GM19397 (cell line): ENCODE data around the gene TCF25.
"Not testable (repeated sequence)": the region's sequence is repeated elsewhere in the genome, so short reads cannot be mapped to it uniquely, and the experiment has no call there.

Experiments
- ATAC-seq: cut with Tn5 transposase; IDR thresholded peaks from one replicate; pipeline ENCODE4 v1.9.1; 2021; ENCODE audit warnings: mild to moderate bottlenecking, moderate library complexity; ENCODE audit not compliant: unreplicated experiment

The TCF25 gene

DNA sequence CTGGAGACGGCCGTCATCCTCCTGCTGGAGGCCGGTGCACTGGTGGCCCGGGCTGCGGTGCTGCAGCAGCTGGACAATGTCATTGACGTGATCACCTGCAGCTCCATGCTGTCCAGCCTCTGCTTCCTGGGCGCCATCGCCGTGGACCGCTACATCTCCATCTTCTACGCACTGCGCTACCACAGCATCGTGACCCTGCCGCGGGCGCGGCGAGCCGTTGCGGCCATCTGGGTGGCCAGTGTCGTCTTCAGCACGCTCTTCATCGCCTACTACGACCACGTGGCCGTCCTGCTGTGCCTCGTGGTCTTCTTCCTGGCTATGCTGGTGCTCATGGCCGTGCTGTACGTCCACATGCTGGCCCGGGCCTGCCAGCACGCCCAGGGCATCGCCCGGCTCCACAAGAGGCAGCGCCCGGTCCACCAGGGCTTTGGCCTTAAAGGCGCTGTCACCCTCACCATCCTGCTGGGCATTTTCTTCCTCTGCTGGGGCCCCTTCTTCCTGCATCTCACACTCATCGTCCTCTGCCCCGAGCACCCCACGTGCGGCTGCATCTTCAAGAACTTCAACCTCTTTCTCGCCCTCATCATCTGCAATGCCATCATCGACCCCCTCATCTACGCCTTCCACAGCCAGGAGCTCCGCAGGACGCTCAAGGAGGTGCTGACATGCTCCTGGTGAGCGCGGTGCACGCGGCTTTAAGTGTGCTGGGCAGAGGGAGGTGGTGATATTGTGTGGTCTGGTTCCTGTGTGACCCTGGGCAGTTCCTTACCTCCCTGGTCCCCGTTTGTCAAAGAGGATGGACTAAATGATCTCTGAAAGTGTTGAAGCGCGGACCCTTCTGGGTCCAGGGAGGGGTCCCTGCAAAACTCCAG lies 46.4 kb downstream of the TCF25 start:
- no peak for ATAC-seq

DNA sequence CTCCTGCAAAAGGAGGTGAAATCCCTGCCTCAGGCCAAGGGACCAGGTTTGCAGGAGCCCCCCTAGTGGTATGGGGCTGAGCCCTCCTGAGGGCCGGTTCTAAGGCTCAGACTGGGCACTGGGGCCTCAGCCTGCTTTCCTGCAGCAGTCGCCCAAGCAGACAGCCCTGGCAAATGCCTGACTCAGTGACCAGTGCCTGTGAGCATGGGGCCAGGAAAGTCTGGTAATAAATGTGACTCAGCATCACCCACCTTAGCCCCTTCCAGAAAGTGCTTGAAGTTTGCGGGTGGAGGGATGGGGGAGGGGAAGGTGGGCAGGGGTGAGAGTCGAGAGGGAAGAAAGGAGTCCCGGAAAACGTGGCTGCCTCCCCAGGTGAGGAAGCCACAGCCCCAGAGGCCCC lies 47.3 kb downstream of the TCF25 start:
- ATAC-seq = no peak

DNA sequence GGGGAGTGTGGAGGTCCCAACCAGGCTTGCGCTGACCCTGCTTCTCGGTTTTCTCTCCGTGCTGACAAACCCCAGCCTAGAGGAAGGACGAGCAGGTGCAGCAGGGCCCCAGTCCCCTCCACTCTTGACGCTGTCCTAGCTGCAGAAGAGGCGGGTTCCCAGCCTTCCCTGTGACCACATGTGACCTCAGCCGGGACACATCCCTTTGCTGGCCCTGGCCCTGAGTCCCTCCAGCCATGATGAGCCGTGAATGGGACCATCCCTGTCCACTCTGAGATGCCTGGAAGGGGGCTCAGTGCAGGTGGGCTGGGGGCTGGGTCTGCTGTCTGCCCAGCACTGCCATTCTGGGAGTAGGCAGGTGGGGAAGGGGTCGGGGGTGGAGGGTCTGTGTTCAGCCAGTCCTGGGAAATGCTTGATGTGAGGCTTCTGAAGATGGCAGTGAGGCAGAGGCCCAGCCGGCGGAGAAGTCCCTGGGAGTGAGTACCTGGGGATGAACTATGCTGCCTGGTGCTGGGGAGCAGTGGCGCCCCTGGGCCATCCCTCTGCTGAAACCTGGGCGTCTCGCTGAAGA lies 47.8 kb downstream of the TCF25 start:
- no peak for ATAC-seq

DNA sequence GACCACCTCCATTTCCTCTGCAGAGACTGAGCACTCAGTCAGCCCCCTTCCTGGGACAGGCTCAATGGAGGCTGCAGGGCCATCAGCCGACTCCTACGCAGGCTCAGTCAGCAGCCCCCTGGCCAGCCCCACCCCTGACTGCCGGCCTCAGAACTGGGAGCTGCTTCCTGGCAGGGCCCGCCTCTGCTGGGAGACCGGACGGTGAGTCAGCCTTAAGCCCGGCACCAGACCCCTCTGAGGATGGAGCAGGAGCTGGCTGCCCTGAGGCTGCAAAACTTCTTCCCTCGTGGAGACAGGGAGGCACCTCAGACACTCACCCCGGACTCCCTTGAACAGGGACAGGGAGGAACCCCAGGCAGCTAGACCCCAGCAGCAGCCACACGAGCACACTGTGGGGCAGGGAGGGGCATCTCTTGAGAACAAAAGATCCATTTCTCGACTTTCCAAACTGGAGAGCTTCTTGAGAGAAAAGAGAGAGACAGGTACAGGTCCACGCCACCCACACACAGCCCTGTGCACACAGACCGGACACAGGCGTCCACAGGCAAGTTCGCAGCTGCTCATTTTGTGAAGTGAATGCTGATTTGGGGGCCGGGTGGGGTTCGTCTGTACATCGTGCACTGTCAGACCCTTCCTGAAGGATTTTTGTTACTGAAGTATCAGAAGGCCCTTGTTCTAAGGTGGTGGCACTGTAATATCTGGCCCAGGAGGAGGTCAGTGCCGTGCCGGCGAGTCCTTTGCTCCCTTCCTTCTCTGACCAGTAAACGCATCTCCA lies 48.5 kb downstream of the TCF25 start:
- no peak for ATAC-seq

DNA sequence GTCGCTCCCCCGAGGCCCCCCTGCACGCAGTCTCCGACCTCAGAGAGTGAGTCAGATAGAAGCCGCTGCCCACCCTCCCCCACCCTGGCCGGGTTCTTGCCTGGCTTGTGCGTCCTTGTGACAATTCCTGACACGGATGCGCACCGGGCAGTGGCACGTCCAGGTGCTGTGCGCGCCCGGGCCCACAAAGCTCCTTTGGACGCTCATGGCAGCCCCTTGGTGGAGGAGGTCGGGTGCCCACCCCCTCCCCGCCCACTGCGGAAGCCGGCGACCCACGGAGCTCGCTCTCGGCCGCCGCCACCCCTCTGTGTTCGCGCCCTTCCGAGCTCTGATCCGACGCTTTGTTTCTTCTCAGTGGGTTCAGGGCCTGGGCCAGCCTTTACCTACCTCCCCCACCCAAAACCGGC lies 49.1 kb downstream of the TCF25 start:
- no peak for ATAC-seq

DNA sequence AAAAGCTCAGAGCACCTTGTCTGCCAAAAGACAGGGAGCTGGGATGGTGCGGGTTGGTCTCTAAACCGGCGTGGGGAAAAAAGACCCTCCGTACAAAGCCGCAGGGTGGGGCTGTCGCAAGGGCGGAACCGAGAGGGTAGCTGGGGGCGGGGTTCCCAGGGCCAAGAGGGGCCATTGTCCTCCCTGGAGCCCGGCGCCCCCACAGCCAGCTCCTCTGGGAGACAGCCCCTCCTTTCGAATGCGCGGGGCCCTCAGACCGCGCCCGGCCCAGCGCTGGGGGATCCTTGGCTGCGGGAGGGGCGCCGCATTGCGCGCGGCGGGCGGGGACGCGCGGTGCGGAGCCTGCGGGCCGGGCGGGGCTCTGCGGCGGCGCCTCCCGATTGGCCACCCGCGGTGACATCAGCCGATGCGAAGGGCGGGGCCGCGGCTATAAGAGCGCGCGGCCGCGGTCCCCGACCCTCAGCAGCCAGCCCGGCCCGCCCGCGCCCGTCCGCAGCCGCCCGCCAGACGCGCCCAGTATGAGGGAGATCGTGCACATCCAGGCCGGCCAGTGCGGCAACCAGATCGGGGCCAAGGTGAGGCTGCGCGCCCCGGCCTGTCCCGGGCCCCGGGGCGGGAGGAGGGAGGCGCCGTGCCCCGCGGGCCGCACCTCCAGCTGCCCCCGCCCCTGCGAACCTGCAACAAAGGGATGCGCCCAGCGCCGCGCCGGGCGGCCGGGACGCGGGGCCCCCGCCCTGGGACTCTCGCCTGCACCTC lies 49.7 kb downstream of the TCF25 start, which contains the start of gene TUBB3:
TUBB3 (plus strand) TSS at position 459 of the 756 bp plus-strand sequence; CDS start at position 519, 60 bp downstream.
- ATAC-seq = no peak

DNA sequence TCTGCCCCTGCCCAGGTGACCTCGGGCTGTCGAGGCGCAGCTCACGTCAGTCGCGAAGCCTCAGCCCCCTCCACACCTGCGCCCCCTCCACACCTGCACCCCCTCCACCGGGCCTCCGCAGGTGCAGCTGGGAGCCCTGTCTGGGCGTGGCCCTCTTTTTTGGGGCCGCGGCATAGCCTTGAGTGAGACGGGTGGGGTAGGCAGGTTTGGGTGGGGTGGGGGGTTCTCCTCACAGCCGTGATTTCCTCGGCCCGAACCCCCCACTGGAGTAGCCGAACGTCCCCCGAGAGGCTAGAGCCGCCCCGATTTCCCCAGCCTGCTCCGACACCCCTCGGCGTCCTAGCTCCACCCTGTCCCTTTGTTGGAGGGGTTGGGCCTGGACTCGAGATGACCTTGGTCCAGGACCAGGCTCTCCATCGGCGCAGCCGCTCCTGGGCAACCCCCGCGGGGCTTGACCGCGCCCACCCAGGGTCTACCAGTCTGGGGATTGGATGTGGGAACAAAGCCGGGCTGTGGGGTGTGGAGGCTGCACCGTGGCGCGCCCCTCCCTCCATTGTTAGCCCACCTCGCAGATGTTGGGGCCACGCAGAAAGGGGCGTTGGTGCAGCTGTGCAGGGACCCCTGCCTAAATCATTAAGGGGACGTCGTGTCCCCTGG lies 50.4 kb downstream of the TCF25 start:
- ATAC-seq = no peak

DNA sequence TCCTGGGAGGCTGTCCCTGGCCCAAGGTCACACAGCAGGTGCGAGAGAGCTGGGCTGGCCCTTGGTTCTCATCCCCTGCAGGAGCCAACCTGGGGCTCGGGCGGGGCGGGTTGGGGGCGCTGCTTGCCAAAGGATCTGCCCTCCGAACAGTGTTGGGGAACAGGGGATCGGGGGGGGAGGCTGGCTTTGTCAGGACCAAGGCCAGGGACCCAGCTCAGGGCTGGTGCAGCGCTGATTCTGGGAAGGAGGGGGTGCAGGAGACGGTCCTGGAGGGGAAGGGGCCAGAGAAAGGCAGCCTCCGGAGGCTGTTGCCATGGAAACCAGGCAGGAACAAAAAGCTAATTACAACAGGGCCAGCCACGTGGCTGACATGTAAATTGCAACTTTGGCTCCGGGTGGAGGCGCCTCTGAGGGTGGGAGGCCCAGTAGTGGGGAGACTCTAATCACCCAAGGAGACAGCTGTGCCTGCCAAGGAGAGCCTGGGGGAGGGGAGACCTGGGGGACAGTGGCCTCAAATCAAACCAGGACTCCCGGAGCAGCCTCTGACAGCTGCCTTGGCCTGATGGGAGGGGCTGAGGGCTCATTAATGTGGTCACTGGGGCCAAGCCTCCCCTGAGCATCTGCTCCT lies 51.0 kb downstream of the TCF25 start:
- ATAC-seq = no peak

DNA sequence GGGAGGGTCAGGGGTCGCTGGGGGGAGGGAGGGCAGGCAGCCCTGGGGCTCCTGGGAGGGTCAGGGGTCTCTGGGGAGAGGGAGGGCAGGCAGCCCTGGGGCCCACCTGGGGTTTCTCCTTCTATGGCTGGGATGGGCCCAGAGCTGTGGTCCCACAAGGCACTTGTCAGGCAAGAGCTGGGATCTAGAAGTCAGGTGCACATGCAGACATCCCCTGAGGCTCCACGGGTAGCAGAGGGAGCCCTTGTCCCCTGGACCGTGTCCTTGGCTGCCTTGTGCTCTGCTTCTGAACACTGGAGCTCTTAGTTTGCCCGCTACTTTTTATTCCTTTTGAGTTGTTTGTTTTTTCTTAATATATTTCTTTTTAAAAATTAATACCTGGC lies 51.5 kb downstream of the TCF25 start:
- ATAC-seq = no peak

DNA sequence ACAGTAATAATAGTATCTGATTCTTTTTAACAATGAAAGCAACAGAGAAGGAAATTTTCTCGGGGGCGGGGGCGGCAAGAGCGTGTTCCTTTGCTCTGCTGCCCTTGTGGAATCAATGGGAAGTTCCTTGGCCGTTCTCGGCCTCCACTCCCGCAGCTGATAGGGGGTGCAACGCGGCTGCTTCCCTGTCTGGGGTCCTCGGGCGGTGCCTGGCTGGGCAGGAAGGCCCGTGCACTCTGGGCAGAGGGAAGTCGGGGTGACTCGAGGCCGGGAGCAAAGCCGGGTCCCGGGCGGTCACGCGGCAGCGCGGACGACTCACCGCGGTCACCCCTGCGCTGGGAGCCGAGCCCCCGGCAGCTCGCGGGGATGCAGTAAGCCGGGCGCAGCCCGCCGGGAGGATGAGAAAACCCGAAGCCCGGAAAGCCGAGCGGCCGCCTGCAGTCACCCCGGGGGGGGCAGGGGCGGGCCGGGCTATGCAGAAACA lies 52.2 kb downstream of the TCF25 start:
- no peak for ATAC-seq

DNA sequence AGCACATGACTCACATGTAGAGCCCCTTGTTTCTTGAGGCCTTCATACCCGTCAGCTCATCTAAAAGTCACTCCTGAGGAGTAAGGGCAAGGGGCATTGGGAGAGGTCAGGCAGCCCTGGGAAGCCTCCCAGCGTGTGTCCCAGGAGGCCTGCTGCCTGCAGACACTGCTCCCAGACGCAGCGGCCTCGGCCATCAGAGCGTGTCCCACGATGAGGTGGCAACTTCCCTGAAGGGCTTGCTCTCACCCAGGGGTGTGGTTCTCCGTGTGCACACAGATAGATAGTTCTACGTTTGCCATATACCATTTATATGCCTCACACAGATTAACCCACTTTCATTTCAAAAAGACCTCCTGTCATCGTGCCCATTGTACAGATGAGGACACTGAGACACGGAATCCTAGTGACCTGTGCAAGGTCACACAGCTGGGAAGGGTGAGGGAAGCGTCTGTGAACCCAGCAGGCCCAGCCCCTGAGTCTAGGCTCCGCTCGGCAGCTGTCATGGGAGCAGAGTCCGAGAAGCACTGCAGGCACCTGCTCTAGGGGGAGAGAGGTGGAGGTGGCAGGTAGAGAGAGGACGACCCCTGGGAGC lies 58.0 kb downstream of the TCF25 start:
- no peak for ATAC-seq

DNA sequence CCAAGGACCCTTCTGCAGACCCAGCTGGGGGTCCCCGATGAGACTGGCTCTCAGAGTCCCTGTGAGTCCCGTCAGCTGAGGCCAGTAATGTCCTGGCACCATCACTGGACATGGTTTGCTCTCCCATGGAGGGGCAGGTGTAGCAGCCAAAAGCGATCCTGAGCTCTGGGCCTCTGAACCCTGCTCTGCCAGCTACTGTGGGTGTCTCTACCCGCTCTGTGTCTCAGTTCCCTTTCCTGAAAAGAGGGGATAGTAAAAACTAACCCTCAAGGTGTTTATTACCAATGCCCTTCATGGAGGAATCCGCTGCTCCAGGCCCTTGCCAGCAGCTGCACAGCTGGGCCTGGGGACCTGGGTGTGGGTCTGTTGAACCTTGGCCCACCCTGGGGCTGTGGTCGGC lies 58.6 kb downstream of the TCF25 start:
- ATAC-seq = no peak

DNA sequence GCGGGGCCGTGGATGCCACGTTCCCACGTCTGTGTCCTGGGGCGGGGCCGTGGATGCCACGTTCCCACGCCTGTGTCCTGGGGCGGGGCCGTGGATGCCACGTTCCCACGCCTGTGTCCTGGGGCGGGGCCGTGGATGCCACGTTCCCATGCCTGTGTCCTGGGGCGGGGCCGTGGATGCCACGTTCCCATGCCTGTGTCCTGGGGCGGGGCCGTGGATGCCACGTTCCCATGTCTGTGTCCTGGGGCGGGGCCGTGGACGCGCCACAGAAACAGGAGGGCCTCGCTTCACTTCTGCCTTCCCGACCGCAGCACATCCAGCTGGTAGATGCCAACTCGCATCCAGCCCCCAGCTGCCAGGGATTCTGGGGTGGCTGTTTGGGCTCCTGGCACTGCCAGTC lies 60.6 kb downstream of the TCF25 start:
- not testable (repeated sequence) for ATAC-seq

DNA sequence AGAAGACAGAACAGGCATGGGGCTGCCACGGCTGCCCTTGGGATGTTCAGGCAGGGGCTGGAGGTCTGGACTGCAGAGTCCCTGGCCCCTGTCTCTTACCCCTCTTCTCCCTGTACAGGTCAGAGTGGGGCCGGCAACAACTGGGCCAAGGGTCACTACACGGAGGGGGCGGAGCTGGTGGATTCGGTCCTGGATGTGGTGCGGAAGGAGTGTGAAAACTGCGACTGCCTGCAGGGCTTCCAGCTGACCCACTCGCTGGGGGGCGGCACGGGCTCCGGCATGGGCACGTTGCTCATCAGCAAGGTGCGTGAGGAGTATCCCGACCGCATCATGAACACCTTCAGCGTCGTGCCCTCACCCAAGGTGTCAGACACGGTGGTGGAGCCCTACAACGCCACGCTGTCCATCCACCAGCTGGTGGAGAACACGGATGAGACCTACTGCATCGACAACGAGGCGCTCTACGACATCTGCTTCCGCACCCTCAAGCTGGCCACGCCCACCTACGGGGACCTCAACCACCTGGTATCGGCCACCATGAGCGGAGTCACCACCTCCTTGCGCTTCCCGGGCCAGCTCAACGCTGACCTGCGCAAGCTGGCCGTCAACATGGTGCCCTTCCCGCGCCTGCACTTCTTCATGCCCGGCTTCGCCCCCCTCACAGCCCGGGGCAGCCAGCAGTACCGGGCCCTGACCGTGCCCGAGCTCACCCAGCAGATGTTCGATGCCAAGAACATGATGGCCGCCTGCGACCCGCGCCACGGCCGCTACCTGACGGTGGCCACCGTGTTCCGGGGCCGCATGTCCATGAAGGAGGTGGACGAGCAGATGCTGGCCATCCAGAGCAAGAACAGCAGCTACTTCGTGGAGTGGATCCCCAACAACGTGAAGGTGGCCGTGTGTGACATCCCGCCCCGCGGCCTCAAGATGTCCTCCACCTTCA lies 61.5 kb downstream of the TCF25 start:
- ATAC-seq = no peak

DNA sequence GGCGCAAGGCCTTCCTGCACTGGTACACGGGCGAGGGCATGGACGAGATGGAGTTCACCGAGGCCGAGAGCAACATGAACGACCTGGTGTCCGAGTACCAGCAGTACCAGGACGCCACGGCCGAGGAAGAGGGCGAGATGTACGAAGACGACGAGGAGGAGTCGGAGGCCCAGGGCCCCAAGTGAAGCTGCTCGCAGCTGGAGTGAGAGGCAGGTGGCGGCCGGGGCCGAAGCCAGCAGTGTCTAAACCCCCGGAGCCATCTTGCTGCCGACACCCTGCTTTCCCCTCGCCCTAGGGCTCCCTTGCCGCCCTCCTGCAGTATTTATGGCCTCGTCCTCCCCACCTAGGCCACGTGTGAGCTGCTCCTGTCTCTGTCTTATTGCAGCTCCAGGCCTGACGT lies 62.2 kb downstream of the TCF25 start:
- ATAC-seq = not testable (repeated sequence)

DNA sequence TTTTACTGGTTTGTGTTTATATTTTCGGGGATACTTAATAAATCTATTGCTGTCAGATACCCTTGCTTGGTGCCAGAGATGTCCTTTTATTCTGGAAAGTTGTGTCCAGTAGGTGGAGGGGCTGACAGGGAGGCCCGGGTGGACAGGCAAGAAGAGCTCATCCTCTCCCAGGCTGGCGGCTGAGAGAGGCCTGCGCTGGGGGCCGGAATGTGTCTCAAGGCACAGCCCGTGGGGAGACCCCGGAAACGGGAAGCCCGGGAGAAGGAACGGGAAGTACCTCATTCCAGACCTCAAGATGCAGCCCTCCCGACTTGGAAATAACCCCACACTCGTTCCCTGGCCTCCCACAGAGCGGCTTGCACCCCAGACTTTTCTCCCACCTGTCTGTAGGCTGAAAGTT lies 62.6 kb downstream of the TCF25 start:
- no peak for ATAC-seq

DNA sequence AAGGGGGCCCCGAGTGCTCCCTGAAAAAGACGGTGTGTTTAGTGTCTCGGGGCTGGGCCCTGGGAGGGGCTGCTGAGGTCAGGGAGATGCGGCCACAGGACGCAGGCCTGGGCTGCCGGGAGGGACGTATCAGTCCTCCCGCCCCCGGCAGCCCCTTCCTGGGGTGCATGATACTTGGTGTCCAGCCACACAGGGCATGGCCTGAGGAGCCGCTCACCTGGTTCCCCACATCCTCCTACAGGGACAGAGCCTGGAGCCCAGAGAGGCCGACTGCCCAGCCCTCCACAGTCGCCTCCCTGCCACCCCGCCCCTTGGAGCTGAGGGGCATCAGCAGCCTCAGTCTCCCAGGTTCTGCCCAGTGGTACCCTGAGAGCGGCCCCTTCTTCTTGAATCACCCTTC lies 63.1 kb downstream of the TCF25 start:
- ATAC-seq = no peak

DNA sequence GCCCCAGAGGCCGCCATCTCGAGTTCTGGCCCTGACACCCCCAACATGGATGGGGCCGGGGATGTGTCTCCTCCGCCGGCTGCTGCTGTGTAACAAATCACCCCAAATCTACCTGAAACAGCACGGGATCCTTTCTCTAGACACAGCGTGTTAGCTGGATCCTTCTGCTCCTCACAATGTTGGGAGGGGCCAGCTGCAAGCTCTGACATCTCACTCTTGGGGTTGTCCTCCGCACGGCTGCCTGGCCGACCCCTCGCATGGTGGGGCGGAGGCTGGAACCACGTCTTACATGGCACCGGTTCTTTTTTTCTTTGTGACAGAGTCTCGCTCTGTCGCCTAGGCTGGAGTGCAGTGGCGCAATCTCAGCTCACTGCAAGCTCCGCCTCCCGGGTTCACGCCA lies 63.6 kb downstream of the TCF25 start:
- no peak for ATAC-seq
